Tibial nerve (tissue), 4 donors: ENCODE measurements around the gene ZBTB7C. TPM values are rescaled to one million over a fixed set of nuclear protein-coding genes. Genes with fewer than 3 reads are reported as not detected.

ENCODE experiments used
- DNase-seq, 2 donors: peaks; one replicate each; pipeline ENCODE4 v3.0.0-alpha.2; 2019; ENCODE audit warnings: low spot score in 2 of 2
- H3K27ac ChIP-seq, 4 donors: fragments of 200-600 bp; sonication (generic) in 3 of 4; one replicate each; pipeline ENCODE4 v1.5.1; 2017 to 2019; ENCODE audit warnings: mild to moderate bottlenecking in 1 of 4
- H3K27me3 ChIP-seq, 2 donors: fragments of 200-600 bp; sonication (generic) in 1 of 2; one replicate each; pipeline versions ENCODE4 v1.5.1 to v1.6.0; 2017 to 2019
- H3K36me3 ChIP-seq, 3 donors: fragments of 200-600 bp; sonication (generic); one replicate each; pipeline ENCODE4 v1.5.1; 2018 to 2019
- H3K4me1 ChIP-seq, 4 donors: fragments of 200-600 bp; sonication (generic) in 3 of 4; one replicate each; pipeline ENCODE4 v1.5.1; 2017 to 2019
- H3K4me3 ChIP-seq, 4 donors: fragments of 200-600 bp; sonication (generic) in 3 of 4; one replicate each; pipeline ENCODE4 v1.5.1; 2017 to 2019; ENCODE audit warnings: mild to moderate bottlenecking in 1 of 4, moderate library complexity in 1 of 4
- H3K9me3 ChIP-seq, 4 donors: fragments of 200-600 bp; sonication (generic) in 3 of 4; one replicate each; pipeline ENCODE4 v1.5.1; 2017 to 2019
- CTCF ChIP-seq, 5 experiments: fragments of 200-600 bp in 3 of 5; fragments of 450-650 bp in 2 of 5; sonication (generic) in 3 of 5; IDR thresholded peaks; one replicate each; pipeline ENCODE4 v1.5.1; 2016 to 2019; ENCODE audit warnings: antibody characterized with exemption in 5 of 5, mild to moderate bottlenecking in 3 of 5, moderate library complexity in 2 of 5
- EP300 ChIP-seq, 2 donors: sonication (generic); formaldehyde crosslinking; IDR thresholded peaks; one replicate each; pipeline ENCODE4 v1.6.1; 2017; ENCODE audit warnings: antibody characterized with exemption in 2 of 2, mild to moderate bottlenecking in 1 of 2
- POLR2A ChIP-seq, 2 donors: fragments of 450-650 bp; IDR thresholded peaks; one replicate each; pipeline ENCODE4 v1.6.1; 2017; ENCODE audit warnings: antibody characterized with exemption in 2 of 2, mild to moderate bottlenecking in 2 of 2, moderate library complexity in 2 of 2
- WGBS, 2 donors: methylation state at CpG; one replicate each; pipeline ENCODE4 v1.1.5; 2018; 5-methylcytosine and 5-hydroxymethylcytosine counted together
- total RNA-seq, 4 donors: library from RNA; depleted of rRNA; stranded (reverse); fragments of >200 nt; gene quantifications; one replicate each; pipeline ENCODE4 v1.1.0, GENCODE V29; 2016

Gene ZBTB7C
- total RNA-seq, 4 donors from 2014 or later = 24.6 to 95.0 (median 75.3) TPM

DNA sequence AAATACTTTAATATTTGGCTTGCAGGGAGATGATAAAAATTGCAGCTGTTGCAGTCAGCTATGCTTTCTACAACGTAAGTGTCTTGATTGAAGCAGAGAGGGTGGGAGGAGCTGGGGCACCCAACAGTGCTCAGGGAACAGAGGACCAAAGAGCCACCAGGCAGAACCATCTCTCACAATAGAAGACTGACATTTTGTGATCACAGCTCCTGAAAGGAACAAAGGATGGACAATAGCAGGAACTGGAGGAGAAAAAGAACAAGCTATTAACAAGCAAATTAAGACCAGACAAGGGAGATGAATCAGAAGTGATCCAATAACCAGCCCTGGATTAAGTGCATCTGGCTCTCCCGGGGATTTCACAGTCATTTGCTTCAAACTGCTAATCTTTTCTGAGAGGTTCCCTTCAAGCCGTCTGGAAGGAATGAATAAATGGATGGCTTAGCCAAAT lies 413.1 kb downstream of the ZBTB7C start:
- H3K27ac ChIP-seq = no peak overlapping the region
- 26 to 38% methylated on average over 3 of the region's 3 CpGs for WGBS, 2 donors
- no peak overlapping the region for H3K4me3 ChIP-seq
- no peak for DNase-seq
- H3K27me3 ChIP-seq = no peaks in the 10 kb centered on the region
- H3K4me1 ChIP-seq = no peaks in the 10 kb centered on the region
- TF ChIP-seq POLR2A (IDR thresholded peaks at IDR 0.05) (no peak), CTCF (IDR thresholded peaks at IDR 0.05) (no peak), EP300 (IDR thresholded peaks at IDR 0.05) (no peak)
- peaks cover 0 to 11% (median 0%) of the 10 kb centered on the region in 4 donors for H3K9me3 ChIP-seq
- H3K36me3 ChIP-seq = no peaks in the 10 kb centered on the region

DNA sequence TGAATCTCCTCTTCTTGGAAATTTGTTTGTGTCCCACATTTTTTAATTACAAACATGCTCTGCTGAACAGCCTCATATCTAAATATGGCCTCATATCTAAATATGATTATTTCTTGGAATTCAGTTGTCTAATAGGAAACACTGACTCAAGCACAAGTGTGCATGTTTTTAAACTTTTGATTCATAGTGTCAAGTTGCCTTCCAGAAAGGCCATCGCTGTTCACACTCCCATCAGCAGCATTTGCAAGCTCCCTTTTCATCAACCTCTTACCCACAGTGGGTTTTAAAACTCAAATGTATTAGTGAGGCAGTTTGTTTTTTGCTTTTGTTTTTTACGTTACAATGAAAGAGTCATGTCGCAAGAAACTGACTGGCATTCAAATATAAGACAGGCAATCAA lies 413.5 kb downstream of the ZBTB7C start:
- DNase-seq = no peak
- Histone ChIP-seq H3K4me1 (no peaks in the 10 kb centered on the region), H3K9me3 (peaks cover 0 to 11% (median 0%) of the 10 kb centered on the region in 4 donors), H3K36me3 (no peaks in the 10 kb centered on the region), H3K27ac (no peak overlapping the region), H3K27me3 (no peaks in the 10 kb centered on the region), H3K4me3 (no peak overlapping the region)
- WGBS, 2 donors = 65 to 74% methylated on average over 3 of the region's 3 CpGs
- TF ChIP-seq EP300 (IDR thresholded peaks at IDR 0.05) = no peak
- TF ChIP-seq POLR2A (IDR thresholded peaks at IDR 0.05) = no peak
- no peak for TF ChIP-seq CTCF (IDR thresholded peaks at IDR 0.05)

GRCh38 chr18:47993409-47993808 lies 415.8 kb downstream of the ZBTB7C start:
- no peaks in the 10 kb centered on the region for H3K36me3 ChIP-seq
- H3K27ac ChIP-seq = no peak overlapping the region
- peaks cover 0 to 11% (median 0%) of the 10 kb centered on the region in 4 donors for H3K9me3 ChIP-seq
- no peaks in the 10 kb centered on the region for H3K4me1 ChIP-seq
- TF ChIP-seq CTCF (IDR thresholded peaks at IDR 0.05) (no peak), EP300 (IDR thresholded peaks at IDR 0.05) (no peak), POLR2A (IDR thresholded peaks at IDR 0.05) (no peak)
- no peak overlapping the region for H3K4me3 ChIP-seq
- 36 to 57% methylated on average over 1 of the region's 1 CpG for WGBS, 2 donors
- DNase-seq = no peak
- H3K27me3 ChIP-seq = no peaks in the 10 kb centered on the region

DNA sequence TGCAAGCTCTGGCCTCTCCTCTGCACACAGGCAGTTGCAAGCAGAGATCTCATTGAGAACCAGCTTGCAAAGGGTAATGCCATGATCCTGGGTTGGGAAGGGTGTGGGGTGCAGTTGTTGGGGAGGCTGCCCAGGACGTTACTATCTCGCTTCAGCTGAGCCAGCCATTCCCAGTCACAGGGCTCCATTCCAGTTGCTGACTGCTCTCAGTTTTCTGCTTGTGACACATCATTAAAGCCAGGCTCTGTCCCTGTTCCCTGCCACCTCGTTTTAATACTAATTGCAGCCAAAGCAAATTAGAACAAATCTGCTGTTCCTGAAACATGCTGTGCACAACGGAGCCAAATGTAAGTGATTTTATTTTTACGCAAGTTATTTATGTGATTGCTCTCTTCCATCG lies 416.2 kb downstream of the ZBTB7C start:
- Histone ChIP-seq H3K27ac (no peak overlapping the region), H3K27me3 (no peaks in the 10 kb centered on the region), H3K4me1 (no peaks in the 10 kb centered on the region), H3K9me3 (peaks cover 0 to 11% (median 0%) of the 10 kb centered on the region in 4 donors), H3K36me3 (no peaks in the 10 kb centered on the region), H3K4me3 (no peak overlapping the region)
- no peak for TF ChIP-seq EP300 (IDR thresholded peaks at IDR 0.05)
- TF ChIP-seq CTCF (IDR thresholded peaks at IDR 0.05) = no peak
- TF ChIP-seq POLR2A (IDR thresholded peaks at IDR 0.05) = no peak
- DNase-seq = no peak
- 64 to 74% methylated on average over 6 of the region's 6 CpGs for whole genome bisulfite sequencing, 2 donors

DNA sequence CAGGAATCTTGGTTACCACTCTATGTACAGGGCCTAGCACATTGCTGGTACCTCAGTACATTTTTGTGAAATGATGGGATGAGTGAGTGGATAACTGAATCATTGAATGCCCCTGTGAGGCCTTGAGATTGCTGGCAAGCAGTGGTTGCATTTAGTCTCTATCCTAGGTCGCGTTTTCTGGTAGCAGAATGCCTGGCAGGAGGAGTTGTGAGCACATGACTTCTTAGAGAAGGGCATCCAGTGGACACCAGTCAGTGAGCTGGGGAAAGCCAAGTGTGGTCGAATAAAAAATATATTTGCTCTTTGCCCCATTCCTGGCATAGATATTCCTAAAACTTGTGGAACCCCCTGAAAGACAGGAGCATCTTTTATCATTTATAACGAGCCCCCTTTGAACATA lies 416.9 kb downstream of the ZBTB7C start:
- no peak for DNase-seq
- Histone ChIP-seq H3K36me3 (no peaks in the 10 kb centered on the region), H3K27me3 (no peaks in the 10 kb centered on the region), H3K4me1 (no peaks in the 10 kb centered on the region), H3K27ac (no peak overlapping the region), H3K4me3 (no peak overlapping the region), H3K9me3 (peaks cover 0 to 7% (median 0%) of the 10 kb centered on the region in 4 donors)
- 81 to 82% methylated on average over 4 of the region's 4 CpGs for WGBS, 2 donors
- no peak for TF ChIP-seq POLR2A (IDR thresholded peaks at IDR 0.05)
- no peak for TF ChIP-seq CTCF (IDR thresholded peaks at IDR 0.05)
- no peak for TF ChIP-seq EP300 (IDR thresholded peaks at IDR 0.05)
